Effector memory CD8-positive, alpha-beta T cell (primary cell): ENCODE measurements around the gene LAMA5.

Experiments used
- ATAC-seq: fragments of 150-1000 bp; cut with Tn5 transposase; replicated peaks from 2 replicates; pipeline ENCODE4 v1.10.0; 2021; ENCODE audit warnings: mild to moderate bottlenecking, moderate library complexity
- DNase-seq, 3 experiments: peaks; one replicate each; pipeline ENCODE4 v3.0.0; 2021
- H3K27ac Mint-ChIP-seq, 2 donors: one replicate each; pipeline ENCODE4 v1.8.0; 2022; ENCODE audit warnings: mild to moderate bottlenecking in 2 of 2, mixed read lengths in 2 of 2, moderate library complexity in 2 of 2
- H3K27me3 Mint-ChIP-seq, 2 donors: one replicate each; pipeline ENCODE4 v1.8.0; 2022; ENCODE audit warnings: mixed read lengths in 2 of 2
- H3K36me3 Mint-ChIP-seq: one replicate; pipeline ENCODE4 v1.8.0; 2022; ENCODE audit warnings: mild to moderate bottlenecking, moderate library complexity, mixed read lengths; ENCODE audit not compliant: insufficient read depth
- H3K4me1 Mint-ChIP-seq, 2 donors: one replicate each; pipeline ENCODE4 v1.8.0; 2022; ENCODE audit warnings: low read depth in 2 of 2, mixed read lengths in 2 of 2
- H3K4me3 Mint-ChIP-seq, 2 donors: one replicate each; pipeline ENCODE4 v1.8.0; 2022; ENCODE audit warnings: mild to moderate bottlenecking in 2 of 2, mixed read lengths in 2 of 2, moderate library complexity in 2 of 2
- H3K9me3 Mint-ChIP-seq, 2 donors: one replicate each; pipeline ENCODE4 v1.8.0; 2022; ENCODE audit warnings: mixed read lengths in 2 of 2

Gene LAMA5

DNA sequence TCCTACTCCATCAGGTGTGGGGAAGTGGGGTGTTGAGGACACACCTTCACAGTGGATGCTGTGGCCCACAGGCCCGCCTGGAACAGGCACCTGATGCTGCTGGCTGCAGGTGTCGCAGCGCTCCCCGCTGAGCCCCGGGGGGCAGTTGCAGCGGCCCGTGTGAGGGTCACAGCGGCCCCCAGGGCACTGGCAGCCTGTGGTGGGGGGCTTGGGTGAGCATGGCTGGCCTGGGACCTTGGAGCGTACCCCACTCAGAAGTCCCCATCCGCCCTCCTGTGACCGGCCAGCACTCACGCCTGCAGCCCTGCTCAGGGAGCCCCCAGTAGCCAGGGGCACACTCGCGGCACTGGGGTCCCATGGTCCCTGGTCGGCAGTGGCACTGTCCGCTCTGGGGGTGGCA lies 45.1 kb downstream of the LAMA5 start:
- no peak overlapping the region for H3K27ac Mint-ChIP-seq
- H3K4me3 Mint-ChIP-seq, result no peak overlapping the region
- H3K9me3 Mint-ChIP-seq, result no peaks in the 10 kb centered on the region
- peaks cover 0 to 1% of the 10 kb centered on the region in 2 donors for H3K4me1 Mint-ChIP-seq
- no peak for DNase-seq
- ATAC-seq, result no peak
- no peaks in the 10 kb centered on the region for H3K27me3 Mint-ChIP-seq
- H3K36me3 Mint-ChIP-seq, result no peaks in the 10 kb centered on the region

DNA sequence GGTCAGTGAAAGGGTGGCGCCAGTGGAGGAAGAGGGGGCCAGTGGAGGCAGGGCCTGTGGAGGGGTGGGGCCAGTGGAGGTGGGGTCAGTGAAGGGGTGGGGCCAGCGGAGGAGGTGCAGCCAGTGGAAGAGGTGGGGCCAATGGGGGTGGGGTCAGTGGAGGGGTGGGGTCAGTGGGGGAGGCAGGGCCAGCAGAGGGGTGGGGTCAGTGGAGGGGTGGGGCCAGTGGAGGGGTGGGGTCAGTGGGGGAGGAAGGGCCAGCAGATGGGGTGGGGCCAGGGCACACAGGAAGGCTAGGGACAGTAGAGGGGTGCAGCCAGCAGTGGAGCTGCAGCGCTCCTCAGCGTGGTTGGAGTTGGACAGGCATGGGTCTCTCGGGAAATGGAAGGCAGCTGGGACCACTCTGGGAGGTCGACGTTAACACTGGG lies 45.6 kb downstream of the LAMA5 start:
- H3K9me3 Mint-ChIP-seq, result no peaks in the 10 kb centered on the region
- no peak for ATAC-seq
- H3K36me3 Mint-ChIP-seq, result no peaks in the 10 kb centered on the region
- H3K27me3 Mint-ChIP-seq, result no peaks in the 10 kb centered on the region
- peaks cover 0 to 1% of the 10 kb centered on the region in 2 donors for H3K4me1 Mint-ChIP-seq
- H3K4me3 Mint-ChIP-seq, result no peak overlapping the region
- no peak overlapping the region for H3K27ac Mint-ChIP-seq
- no peak for DNase-seq

GRCh38 chr20:62320581-62321354 lies 46.3 kb downstream of the LAMA5 start:
- H3K36me3 Mint-ChIP-seq, result peaks cover 6% of the 10 kb centered on the region
- no peak for DNase-seq

DNA sequence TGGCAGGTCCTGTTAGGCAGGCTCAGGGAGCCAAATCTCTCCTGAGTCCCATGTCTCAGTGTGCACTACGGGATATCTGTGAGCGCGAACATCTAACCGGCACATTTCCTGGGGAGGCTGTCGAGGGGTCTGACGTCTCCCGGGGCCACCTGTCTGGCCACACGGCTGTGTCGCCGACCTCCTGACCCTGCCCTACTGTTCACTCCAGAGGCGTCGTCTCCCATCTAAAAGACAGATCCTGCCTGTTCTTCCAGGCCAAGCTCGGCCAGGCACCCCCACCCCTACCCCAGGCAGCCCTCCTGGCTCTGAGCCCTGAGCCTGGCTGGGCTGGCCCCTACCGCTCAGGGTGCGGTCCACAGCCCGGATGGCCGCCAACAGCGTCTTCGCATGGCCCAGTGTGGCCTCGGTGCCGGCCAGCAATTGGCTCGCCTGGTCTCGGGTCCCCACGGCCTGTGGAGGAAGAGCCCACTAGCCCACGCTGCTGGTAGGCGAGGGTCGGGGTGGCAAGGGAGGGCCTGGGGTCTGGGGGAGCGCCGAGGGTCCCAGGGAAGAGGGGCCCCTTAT lies 47.7 kb downstream of the LAMA5 start:
- H3K9me3 Mint-ChIP-seq, result no peaks in the 10 kb centered on the region
- peaks cover 0 to 1% of the 10 kb centered on the region in 2 donors for H3K4me1 Mint-ChIP-seq
- H3K36me3 Mint-ChIP-seq, result peaks cover 6% of the 10 kb centered on the region
- DNase-seq (no peak), ATAC-seq (no peak)
- peak overlapping the region in 1 of 2 donors; percentile 63 for H3K27ac Mint-ChIP-seq
- H3K27me3 Mint-ChIP-seq, result no peaks in the 10 kb centered on the region
- no peak overlapping the region for H3K4me3 Mint-ChIP-seq

More at GRCh38 chr20:62320581-62321354, 46.3 kb downstream of the LAMA5 start:
- no peak for ATAC-seq
- H3K4me3 Mint-ChIP-seq, result no peak overlapping the region
- H3K4me1 Mint-ChIP-seq, result peaks cover 0 to 1% of the 10 kb centered on the region in 2 donors
- H3K9me3 Mint-ChIP-seq, result no peaks in the 10 kb centered on the region
- H3K27ac Mint-ChIP-seq, result no peak overlapping the region
- no peaks in the 10 kb centered on the region for H3K27me3 Mint-ChIP-seq

DNA sequence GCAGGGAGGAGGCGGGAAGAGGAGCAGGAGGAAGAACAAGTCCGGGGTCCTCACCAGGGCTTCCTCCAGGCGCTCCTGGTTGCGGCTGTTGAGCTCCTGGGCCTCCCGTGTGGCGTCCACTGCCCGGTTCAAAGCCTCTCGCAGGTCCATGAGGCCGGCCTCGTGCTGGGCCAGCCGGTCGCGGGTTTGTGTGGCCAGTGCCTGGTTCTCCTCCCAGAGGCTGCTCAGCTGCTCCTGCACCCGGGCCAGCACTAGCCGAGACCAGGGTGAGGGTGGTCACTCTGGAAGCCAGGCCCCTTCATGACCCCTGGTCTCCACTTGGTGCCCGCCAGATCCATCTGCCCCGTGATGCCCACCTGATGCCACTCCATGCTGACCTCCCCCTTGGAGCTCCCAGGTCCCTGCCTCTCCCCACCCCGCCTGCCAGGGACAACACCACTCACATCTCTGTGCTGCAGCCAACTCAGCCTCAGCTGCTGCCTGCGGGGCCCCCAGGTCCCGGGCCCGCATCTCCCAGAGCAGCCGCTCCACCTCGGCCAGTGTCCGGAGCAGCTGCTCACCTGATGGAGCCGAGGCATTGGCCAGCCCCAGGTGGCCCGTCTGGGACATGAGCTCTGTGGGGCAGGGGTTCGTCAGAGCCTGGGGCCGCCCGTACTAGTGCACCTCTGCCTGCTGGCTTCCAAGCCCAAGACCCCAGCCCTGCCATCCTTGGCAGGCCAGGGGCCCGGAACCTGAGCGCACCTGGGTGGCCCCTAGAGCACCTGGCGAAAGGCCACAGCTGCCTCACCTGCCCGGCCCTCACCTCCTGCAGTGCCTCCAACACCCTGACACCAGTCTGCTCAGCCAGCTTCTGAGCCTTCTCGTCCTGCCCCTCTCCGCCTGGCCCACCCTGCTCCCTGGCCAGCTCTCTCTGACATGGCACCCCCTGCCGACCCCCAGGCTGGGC lies 48.4 kb downstream of the LAMA5 start:
- no peak for DNase-seq
- H3K4me3 Mint-ChIP-seq, result no peak overlapping the region
- H3K27me3 Mint-ChIP-seq, result no peaks in the 10 kb centered on the region
- no peak for ATAC-seq
- peaks cover 6% of the 10 kb centered on the region for H3K36me3 Mint-ChIP-seq
- H3K9me3 Mint-ChIP-seq, result no peaks in the 10 kb centered on the region
- peak overlapping the region in 1 of 2 donors; percentile 63 for H3K27ac Mint-ChIP-seq
- peaks cover 0 to 1% of the 10 kb centered on the region in 2 donors for H3K4me1 Mint-ChIP-seq

DNA sequence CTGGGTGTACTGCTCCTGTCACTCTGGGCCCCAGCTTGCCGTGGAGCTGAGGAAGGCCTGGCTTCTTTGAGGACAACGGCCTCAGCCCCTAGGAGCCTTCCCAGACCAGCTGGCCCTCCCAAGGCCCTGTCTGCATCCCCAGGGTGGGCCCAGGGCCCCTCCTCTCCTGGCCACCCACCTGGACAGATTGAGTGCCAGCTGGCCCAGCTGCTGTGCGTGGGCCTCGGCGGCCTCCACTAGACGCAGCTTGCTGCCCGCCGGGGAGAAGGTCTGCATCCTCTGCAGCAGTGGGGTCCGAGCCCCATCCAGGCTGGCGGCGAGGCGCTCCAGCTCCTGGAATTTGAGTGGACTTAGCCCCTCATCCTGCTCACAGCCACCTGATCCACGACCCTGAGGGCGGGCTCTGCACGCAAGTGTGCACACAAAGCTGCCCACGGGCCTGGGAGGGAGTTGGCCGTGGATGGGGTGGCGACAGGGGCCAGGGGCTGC lies 49.9 kb downstream of the LAMA5 start:
- no peak for DNase-seq
- Mint-ChIP-seq H3K4me1 (peaks cover 0 to 1% of the 10 kb centered on the region in 2 donors), H3K27me3 (no peaks in the 10 kb centered on the region), H3K36me3 (peaks cover 9% of the 10 kb centered on the region), H3K4me3 (no peak overlapping the region), H3K27ac (peak overlapping the region; percentile 51 to 56), H3K9me3 (no peaks in the 10 kb centered on the region)
- no peak for ATAC-seq

DNA sequence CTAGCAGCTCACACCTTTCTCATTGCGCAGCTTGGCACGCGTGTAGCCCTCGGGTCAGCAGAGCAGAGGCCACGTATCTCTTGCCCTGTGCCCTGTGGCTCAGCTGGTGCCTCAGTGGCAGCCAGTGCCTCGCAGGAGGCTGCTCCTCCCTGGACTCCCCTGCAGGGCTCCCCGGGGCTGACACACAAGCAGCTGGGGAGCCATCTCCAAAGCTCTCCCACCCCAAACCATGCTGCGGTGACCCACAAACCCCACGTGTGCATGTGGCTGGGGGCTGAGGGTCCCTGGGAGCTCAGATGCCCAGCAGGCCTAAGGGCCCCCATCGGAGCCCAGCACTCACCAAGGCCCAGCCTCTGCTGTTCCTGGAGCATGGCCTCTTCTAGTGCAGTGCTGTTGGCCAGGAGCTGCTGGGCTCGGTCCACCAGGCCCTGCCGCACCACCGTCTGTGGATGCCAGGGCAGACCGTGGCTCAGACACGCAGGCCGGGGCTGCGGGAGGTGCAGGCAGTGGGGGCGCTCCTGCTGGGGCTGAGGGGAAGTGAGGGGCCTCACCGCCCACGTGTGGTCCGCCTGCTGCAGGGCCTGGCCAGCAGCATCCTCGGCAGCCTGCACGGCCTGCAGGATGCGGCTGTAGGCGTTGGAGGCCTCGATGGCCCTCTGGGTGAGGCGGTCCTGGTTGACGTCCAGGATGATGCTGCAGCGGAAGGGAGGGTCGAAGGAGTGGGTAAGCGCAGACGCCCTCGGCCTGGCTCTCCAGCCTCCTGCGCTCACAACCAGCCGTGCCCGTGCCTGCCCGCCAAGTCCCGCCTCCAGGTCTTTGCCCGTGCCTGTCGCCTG lies 50.6 kb downstream of the LAMA5 start:
- ATAC-seq (no peak), DNase-seq (no peak)
- H3K27ac Mint-ChIP-seq, result no peak overlapping the region
- no peaks in the 10 kb centered on the region for H3K27me3 Mint-ChIP-seq
- no peaks in the 10 kb centered on the region for H3K9me3 Mint-ChIP-seq
- peaks cover 0 to 1% of the 10 kb centered on the region in 2 donors for H3K4me1 Mint-ChIP-seq
- peaks cover 9% of the 10 kb centered on the region for H3K36me3 Mint-ChIP-seq
- H3K4me3 Mint-ChIP-seq, result no peak overlapping the region

- Mint-ChIP-seq H3K4me1 (no peaks in the 10 kb centered on the region), H3K27me3 (no peaks in the 10 kb centered on the region), H3K36me3 (peaks cover 9% of the 10 kb centered on the region), H3K9me3 (no peaks in the 10 kb centered on the region), H3K27ac (no peak overlapping the region), H3K4me3 (no peak overlapping the region)
- ATAC-seq (no peak), DNase-seq (no peak)
Measured at GRCh38 chr20:62315773-62316172, 51.3 kb downstream of the LAMA5 start.

DNA sequence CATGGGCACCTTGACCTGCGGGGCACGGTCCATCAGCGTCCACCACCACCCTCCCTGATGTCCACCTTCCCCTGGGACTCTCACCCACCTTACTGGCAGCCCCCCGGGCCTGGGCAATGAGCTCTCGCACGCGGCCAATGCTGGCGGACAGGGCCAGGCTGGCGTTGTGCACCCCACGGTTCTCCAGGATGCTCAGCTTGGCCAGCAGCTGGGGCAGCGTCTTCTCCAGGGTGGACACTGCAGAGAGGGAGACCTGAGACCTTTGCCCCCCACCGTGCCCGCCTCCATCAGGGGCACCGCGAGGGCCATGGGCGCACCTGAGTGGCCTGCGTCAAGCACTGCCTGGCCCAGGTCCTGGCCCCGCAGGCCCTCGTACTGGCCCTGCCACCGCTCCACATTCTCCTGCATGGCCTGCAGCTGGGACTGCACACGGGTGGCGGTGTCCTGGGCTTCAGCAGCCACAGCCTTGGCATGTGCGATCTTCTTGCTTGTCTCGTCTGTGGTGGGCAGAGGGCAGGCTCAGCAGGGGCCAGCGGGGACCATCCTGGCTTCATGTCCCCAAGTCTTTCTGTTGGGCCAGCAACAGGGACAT lies 52.3 kb downstream of the LAMA5 start:
- no peaks in the 10 kb centered on the region for H3K4me1 Mint-ChIP-seq
- H3K36me3 Mint-ChIP-seq, result peaks cover 9% of the 10 kb centered on the region
- no peak for DNase-seq
- no peak for ATAC-seq
- H3K27me3 Mint-ChIP-seq, result no peaks in the 10 kb centered on the region
- no peak overlapping the region for H3K27ac Mint-ChIP-seq
- H3K9me3 Mint-ChIP-seq, result no peaks in the 10 kb centered on the region
- no peak overlapping the region for H3K4me3 Mint-ChIP-seq

DNA sequence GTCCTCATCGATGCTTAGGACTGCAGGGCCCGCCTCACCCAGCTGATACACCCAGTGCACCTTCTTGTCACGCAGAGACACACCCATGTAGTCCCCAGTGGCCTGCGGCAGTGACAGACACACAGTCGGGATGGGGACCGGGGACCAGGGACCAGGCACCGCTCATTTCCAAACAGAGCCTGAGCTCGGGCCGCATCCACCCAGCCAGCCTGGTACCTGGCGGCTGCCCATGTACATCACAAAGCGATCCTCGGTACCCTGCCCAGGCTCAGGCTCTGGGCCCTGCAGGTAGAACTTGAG lies 52.8 kb downstream of the LAMA5 start:
- no peaks in the 10 kb centered on the region for H3K9me3 Mint-ChIP-seq
- no peaks in the 10 kb centered on the region for H3K4me1 Mint-ChIP-seq
- no peaks in the 10 kb centered on the region for H3K27me3 Mint-ChIP-seq
- peaks cover 9% of the 10 kb centered on the region for H3K36me3 Mint-ChIP-seq
- no peak for ATAC-seq
- H3K27ac Mint-ChIP-seq, result no peak overlapping the region
- H3K4me3 Mint-ChIP-seq, result no peak overlapping the region
- DNase-seq, result no peak

DNA sequence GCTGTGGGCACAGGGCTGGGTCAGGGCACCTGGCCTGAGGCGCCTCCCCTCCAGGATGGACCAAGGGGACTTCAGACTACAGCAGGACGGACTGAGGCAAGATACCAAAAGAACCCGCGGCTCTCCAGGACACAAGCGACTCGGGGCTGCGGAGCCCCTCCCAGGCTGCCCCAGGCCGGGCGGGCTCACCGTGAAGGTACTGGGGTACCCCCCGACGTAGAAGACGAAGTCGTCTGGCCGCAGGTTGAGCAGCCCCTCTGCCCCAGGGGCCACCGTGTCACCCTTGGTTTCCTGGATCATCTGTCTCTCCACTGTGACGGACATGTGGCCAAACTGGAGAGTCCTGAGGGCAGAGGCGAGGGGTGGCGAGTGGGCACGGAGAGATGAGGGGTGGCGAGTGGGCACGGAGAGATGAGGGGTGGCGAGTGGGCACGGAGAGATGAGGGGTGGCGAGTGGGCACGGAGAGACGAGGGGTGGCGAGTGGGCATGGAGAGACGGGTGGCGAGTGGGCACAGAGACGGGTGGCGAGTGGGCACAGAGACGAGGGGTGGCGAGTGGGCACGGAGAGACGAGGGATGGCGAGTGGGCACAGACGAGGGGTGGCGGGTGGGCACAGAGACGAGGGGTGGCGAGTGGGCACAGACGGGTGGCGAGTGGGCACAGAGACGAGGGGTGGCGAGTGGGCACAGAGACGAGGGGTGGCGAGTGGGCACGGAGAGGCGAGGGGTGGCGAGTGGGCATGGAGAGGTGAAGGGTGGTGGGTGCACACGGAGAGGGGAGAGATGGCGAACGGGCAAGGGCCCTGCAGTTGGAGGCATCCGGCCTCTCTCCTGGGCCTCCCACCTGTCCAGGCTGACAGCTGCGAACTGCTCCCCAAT lies 53.4 kb downstream of the LAMA5 start:
- Mint-ChIP-seq H3K4me1 (no peaks in the 10 kb centered on the region), H3K9me3 (no peaks in the 10 kb centered on the region), H3K36me3 (peaks cover 14% of the 10 kb centered on the region), H3K27me3 (no peaks in the 10 kb centered on the region), H3K4me3 (no peak overlapping the region), H3K27ac (no peak overlapping the region)
- ATAC-seq (no peak), DNase-seq (no peak)

- H3K27me3 Mint-ChIP-seq, result no peaks in the 10 kb centered on the region
- peaks cover 19% of the 10 kb centered on the region for H3K36me3 Mint-ChIP-seq
- ATAC-seq (no peak), DNase-seq (no peak)
- H3K9me3 Mint-ChIP-seq, result no peaks in the 10 kb centered on the region
- no peaks in the 10 kb centered on the region for H3K4me1 Mint-ChIP-seq
- no peak overlapping the region for H3K4me3 Mint-ChIP-seq
- no peak overlapping the region for H3K27ac Mint-ChIP-seq
Measured at GRCh38 chr20:62313021-62313420, 54.1 kb downstream of the LAMA5 start.
